NCI-H526 (cell line): Measurements from ENCODE around the gene KRT5.
"Not testable (repeated sequence)": the region's sequence is repeated elsewhere in the genome, so short reads cannot be mapped to it uniquely, and the experiment has no call there.

Experiments
- DNase-seq, 2 experiments: peaks; one replicate each; lab custom pipeline; 2025; lab: John Stamatoyannopoulos, UW

The KRT5 gene

DNA sequence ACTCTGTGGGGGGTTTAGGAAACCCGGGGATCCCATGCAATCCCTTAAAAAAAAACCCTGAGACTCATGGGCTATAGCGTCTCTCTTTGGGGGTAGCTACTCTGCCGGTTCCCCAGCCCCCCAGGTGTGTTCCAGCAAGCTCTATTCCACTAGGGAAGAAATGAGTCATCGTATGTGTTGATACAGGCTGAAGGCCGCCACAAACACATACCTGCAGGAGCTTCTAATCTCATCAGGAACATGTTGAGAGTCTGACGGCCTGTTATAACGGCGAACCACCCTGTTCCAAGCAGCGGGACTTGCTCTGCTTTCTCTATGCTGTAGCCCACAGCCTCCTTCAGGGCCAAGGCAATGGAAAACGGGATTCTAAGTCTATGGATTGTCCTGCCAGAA is 977 bp upstream of the KRT5 start:
- no peak for DNase-seq

DNA sequence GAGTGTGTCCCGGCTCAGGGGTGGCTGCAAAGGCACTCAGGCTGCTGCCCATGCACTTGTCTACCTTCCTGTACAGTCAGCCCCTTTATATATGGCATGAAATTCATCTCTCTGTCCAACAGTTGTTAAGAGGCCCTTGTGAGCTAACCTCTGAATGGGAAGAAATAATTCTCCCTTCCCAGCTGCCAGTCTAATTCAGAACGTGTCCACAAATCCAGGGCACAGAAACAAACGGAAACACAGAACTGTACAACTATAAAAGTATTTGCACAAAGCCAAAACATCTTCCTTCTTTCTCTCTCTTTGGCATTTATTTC is 849 bp downstream of the KRT5 start:
- no peak for DNase-seq

DNA sequence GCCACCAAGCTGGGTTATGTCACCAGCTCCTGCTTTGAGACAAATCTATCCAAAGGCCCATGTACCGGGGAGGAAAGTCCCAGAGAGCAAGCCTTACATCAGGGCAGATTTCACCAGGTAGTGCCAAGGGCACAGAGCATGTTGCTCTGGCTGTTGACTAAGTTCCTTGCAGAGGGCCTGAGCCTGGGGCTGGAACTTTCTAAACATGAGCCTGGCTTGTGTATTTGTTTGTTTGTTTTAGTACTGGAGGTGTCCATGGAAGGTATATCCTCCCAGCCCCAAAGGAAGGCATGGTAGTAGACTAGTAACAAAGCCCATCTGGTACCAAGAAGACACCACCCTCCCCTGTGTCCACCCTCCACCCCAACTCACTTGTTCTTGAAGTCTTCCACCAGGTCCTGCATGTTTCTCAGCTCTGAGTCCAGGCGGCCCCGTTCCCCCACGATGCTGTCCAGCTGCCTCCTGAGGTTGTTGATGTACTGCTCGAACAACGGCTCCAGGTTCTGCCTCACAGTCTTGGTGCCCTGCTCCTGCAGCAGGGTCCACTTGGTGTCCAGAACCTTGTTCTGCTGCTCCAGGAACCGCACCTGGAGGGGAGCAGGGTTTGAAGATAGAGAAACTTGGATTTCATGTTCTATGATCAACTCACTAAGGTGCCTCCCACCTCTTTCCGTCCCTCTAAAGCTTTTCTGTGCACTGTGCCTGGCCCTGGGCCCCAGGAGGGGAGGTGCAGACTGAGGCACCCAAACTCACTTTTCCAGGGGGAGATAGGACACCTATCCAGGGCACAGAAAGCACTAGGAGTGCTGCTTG is 1.4 kb downstream of the KRT5 start:
- no peak for DNase-seq

DNA sequence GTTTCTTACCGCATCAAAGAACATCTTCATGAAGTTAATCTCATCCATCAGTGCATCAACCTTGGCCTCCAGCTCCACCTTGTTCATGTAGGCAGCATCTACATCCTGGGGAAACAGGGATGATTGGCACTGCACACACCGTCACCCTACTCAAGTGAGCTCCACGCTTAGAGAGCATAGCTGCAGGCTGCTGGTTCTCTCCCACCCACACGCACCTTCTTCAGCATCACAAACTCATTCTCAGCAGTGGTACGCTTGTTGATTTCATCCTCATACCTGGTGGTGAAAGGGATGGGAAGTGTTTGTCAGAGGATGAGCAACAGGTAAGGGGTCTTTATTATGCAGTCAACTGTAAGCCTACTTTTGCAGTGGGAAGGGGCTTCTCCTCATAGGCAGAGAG is 2.3 kb downstream of the KRT5 start:
- no peak for DNase-seq

DNA sequence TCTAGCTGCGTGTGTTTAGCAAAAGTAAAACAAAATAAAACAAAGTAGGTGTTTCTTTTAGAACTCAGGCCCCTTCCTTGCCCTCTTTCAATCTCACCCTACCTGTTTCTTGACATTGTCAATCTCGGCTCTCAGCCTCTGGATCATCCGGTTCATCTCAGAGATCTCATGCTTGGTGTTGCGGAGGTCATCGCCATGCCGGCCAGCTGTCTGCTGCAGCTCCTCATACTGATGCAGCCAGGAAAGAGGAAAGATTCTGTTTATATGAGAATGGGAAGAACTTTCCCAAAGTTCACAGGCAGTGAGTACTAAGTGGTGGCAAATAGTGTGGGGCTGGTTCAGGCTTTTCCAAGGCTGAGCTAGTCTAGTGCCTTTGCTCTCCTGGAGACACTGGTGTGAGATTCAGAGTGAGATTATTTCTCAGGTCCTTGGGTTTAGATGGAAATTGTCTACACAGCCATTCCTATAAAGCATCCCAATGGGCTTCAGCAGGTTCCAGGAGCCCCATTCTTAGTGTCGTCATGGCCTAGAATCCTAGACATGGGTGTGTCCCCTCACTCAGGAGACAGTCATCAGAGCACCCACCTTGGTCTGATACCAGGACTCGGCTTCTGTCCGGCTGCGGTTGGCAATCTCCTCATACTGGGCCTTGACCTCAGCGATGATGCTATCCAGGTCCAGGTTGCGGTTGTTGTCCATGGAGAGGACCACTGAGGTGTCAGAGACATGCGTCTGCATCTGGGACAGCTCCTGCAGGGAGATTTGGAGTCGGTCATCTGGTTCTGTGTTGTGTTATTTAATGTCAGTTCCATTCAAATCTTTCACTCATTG is 3.0 kb downstream of the KRT5 start:
- no peak for DNase-seq

DNA sequence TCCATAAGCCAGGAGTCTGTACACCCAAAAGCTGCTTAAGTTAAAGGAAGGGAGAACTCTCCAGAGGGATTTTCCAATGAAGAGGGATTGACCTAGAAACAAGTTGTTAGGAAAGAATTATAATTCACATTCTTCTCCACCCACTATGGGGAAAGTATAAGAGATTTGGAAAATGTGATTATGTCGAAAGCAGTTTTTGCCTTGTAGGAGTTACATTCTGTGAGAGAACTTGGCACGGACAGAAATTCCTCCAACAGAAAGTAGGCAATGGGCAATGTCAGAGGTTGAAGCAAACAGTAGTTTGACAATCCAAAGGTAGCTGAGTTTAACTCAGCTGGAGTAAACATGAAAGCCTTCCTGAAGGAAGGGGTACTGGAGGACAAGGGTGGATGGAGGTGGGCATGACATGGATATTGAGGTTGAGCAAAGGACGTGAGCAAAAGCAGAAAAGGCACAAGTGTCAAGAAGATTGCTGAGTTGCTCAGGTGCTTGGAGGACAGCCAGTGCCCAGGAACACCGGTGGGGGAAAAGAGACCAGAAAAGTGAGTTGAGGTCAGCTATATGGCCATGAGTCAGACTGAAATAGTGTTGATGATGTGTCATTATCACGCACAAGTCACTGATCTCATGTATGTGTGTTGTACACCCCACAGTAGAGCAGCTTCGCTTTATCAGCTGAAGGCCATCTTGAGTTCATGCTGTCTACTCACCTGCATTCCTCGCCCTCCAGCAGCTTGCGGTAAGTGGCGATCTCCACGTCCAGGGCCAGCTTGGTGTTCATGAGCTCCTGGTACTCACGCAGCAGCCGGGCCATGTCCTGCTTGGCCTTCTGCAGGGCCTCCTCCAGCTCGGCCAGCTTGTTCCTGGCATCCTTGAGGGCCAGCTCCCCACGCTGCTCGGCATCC is 4.0 kb downstream of the KRT5 start:
- no peak for DNase-seq

DNA sequence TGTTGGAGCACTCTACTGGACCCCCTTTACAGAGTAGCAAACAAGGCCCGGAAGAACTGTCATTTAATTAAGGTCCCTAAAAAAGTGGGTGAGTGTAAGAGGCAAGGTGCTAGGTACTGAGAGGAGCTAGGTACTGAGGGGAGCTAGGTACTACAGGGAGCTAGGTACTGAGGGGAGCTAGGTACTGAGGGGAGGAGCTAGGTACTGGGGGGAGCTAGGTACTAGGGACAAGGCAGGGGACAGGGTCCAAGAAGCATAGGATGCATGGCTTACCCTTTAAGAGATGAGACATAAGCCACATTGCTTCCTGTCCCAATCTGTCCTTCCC is 4.9 kb downstream of the KRT5 start:
- DNase-seq, result no peak

DNA sequence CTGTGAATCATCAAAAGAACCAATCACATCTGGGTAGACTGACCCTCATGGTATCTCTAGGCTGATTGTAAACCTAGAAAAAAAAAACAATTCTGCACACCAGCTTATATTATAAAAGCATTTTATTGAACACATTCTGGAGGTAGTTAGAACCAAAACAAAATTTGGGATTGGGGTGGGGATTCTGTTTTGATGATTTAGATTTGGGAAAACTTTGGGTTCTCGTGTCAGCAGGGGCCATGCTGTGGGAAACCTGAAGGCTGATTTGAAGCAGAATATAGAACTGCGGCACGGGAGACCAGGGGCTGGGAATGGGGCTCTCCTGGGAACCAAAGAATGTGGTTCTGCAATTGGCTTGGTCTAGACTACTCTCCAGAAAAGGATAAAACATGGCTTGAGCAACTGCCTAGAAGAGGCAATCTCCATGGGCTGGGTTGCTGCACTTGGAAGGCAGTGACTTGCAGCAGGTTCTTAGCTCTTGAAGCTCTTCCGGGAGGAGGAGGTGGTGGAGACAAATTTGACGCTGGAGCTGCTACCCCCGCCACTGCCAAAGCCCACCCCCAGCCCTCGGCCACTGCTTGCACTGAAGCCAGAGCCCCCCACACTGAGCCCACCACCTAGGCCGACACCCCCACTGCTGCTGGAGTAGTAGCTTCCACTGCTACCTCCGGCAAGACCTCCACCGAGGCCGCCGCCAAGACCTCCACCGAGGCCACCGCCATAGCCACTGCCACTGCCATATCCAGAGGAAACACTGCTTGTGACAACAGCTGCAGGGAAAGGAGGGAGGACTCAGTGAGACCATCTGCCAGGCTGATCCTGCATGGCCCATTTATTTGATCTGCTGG is 5.5 kb downstream of the KRT5 start:
- DNase-seq, result no peak

DNA sequence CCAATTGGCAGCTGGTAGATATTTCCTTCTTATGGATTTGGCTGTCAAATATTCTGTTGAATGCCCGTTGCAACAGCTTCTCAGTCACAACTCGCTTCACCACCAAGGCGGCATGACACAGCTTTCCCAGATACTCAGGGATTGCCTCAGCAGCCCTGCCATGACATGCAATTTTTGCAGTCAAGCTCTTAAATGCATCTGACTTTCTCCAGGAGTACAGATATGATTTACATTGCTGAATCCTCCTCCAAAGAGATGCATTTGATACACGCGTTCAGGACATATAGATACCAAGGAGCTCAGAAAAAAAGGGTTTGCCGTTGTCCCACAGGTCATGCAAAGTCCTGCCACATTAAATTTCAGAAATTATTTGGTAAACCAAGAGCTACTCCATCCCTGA is 6.5 kb downstream of the KRT5 start:
- no peak for DNase-seq

DNA sequence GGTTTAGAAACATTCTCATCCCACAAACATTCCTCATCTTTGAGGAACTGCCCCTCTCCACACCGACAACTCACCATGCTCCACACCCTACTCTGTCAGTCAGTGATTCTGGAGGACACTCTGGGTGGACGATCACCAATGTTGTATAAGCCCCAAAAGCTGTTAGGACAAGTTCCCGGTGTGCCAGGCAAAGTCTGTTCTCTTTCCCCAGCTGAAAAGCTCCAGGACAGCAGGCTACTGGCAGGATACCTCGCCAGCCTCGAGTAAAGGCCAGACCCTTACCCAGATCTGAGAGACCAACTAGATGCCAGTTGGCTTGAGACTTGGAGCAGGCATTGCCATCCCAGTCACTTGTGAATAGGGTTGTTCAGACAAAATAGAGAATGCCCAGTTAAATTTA is 12.0 kb downstream of the KRT5 start:
- no peak for DNase-seq

DNA sequence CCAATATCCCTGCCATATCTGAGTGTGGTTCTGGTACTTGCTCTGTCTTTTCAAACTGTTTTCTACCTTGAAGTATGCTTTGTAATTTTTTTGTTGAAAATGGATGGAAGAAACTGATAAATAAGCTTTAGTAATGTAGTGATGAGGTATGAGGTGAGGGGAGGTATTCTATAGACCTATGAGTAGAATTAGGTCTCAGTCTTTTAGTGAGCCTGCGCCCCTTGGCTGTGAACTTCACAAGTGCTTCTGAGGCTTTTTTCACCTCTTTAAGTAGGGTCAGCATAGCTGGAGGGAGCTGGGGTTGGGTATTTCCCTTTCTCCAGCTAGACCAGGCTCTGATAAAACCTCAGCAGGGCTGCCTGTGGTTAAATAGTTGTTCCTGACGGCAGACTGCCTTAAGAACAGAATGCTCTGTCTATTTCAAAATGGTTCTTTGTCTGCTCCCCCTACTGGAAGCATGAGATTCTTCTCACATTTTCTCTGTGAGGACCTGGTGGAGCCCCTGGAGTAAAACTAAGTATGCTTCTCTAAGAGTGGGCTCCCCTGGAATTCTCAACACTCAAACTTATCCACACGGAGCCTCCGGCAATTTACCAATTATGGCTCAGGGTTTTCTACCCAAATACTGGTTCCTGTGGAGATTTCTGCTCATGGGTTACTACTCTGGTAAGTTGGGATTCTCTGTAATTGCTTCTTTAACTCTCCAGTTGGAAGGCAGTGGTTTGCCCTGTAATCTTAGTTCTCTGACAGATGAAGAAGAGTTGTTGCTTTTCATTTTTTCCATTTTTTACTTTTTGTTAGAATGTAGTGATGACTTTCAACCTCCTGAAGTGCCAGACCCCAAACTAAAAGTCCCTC is 13.1 kb downstream of the KRT5 start:
- DNase-seq, result peak; percentile 21 to 68

DNA sequence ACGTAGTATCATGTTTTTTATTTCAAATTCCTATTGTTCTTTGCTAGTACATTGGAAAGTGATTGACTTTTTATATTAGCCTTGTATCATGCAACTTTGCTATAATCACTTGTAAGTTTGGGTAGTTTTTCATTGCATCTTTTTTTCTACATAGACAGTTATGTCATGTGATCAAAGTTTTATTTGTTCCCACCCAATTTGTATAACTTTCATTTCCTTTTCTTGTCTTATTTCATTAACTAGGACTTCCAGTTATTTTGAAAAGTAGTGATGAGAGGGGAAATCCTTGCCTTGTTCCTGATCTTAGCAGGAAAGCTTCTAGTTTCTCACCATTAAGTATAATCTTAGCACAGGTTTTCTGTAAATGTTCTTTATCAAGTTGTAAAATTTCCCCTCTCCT is 17.3 kb downstream of the KRT5 start:
- no peak for DNase-seq

DNA sequence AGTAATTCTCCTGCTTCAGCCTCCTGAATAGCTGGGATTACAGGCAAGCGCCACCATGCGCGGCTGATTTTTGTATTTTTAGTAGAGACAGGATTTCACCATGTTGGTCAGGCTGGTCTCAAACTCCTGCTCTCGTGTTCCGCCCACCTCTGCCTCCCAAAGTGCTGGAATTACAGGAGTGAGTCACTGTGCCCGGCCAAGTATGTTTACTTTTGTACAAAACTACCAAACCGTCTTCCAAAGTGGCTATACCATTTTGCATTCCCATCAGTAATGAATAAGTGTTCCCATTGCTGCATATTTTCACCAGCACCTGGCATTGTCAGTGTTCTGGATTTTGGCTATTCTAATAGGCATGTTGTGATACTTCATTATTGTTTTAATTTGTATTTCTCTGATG is 18.7 kb downstream of the KRT5 start:
- no peak for DNase-seq

DNA sequence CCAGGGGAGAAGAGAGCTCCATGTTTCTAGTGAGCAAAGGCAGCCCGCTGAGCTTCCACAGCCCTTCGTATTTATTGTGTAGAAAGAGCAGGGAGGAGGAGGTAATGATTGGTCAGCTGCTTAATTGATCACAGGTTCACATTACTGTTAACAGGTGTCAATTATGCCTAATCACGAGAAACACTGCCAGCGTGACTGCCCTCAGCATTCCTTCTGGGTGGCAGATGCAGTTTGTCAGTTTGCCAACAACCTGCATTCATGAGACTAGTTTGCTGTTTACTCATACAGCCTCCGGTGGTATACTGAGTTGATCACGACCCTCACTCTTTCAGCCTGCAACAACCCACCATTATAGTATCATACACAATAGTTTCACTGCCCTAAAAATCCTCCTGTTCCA is 19.6 kb downstream of the KRT5 start:
- not testable (repeated sequence) for DNase-seq

DNA sequence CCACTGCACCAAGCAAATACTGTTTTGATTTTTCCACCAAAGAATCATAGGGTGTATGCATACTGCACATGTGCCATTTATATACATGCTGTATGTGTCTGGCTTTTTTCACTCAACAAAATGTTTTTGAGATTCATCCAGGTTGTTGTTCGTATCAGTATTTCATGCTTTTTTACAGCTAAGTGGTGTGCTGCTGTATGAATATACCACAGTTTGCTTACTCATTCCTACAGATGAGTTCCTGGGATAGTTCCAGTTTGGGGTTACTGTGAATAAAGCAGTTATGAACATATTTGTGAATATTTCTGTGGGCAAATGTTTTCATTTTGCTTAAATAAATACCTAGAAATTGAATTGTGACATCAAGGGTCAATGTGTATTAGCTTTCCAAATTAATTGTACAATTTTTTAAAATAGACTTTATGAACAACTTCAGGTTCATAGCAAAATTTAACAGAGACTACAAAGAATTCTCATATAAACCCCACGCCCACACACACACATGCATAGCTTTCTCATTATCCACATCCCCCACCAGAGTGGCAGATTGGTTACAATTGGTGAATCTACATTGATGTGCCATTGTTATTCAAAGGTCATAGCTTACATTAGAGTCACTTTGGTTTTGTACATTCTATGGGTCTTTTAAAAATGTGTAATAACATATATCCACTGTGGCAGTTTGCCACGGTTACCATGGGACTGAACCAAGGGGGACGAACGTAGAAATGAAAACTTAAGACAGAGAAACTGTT is 20.2 kb downstream of the KRT5 start:
- no peak for DNase-seq

DNA sequence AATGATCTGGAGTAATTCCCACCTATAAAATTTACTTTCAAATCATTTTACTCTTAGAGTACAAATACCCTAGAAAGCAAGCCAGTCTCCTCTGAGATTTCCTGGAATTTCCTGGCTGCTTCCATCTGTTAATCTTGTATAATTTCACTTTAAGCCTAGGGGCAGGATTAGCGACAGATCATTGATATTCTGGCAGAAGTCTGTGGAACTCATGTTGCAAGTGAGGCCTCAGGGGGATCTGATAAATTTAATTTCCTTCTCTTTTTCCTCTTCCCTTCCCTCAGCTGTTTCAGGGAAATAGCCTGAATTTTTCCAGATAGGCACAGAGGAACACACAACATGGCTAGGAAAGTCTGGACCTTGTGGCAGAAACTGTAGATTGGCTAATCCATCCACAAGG is 21.2 kb downstream of the KRT5 start:
- DNase-seq, result no peak

DNA sequence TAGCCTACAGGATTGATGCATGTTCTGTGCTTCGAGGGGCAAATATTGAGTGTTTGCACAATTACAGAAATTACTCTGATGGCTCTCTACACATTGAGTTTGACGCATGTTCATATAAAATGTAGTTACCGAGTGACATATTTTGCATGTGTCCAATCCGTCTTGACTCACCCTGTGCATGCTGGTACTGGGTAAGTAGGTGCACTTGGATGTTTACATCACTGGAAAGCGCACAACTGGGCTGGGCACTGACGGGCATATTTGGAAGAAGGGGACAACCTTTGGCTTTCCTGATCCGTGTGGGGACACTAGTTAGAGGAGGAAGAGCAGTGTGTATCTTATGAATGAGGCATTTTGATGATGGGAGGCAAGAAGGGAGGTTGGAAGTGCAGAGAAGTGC is 22.2 kb downstream of the KRT5 start:
- no peak for DNase-seq

DNA sequence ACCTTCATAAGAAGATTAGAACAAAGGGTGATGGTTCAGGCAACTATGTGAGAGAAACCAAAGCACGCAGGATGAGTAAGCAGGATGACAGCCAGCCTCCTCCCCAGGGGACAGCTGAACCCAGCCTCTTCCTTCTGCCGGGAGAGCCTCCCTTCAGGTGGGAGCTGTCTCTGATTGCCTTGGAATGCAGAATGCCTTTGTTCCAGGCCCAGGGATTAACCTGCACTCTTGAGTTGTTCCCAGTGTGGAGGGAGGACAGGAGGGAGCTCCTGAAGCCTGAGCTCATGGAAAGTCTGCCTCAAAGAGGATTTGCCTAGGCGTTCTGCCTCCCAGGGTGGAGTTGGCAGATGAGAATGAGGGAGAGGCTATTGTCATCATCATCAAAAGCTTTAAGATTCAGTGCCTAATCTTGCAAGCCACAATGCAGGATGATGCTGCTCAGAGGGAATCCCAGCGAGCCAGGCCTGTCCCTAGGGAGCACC is 23.6 kb downstream of the KRT5 start:
- no peak for DNase-seq

DNA sequence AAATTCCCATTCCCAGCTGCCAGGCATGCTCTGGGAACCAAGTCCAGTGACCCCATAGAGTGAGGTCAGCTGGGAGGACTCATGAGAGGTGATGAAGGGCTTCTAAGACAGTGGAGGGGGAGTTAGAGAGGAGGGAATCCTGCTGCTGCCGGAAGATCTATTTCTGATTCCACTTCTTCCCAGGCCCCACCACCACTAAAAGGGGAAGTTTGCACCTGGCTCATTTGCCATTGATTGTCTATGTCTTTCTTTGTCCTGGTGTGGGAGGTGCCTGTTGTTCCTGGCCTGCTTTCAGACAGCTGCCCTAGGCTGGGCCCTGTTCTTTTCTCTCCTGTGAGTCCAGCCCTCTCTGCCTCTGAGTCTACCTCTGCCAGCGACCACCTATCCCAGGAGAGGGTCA is 24.1 kb downstream of the KRT5 start:
- no peak for DNase-seq

DNA sequence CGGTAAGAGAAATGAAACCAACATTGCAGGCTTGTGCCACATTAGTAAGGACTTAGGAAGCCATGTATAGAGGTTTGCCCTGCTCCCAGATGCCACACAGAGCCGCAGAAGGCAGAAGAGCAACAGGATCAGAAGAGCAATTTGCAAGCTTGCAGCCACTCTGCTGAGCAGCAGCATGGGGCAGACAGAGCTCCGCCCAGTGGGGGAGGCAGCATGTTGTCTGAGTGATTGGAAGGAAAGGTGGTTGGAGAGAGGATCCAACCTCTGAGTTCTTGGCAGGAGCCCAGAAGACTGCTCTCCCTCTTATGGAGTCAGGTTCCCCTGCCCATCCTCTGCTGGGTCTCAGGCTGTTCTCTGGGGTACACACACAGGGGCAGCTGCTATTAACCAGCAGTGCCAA is 24.8 kb downstream of the KRT5 start:
- peak in 1 of 2 experiments; percentile 25 for DNase-seq
